Adipose tissue (tissue), 3 donors: Measurements from ENCODE around the gene LIME1. TPM values are rescaled to one million over a fixed set of nuclear protein-coding genes. Genes with fewer than 3 reads are reported as not detected.

Experiments
- H3K27ac ChIP-seq: one replicate; pipeline ENCODE4 v1.5.1; 2013; ENCODE audit warnings: low read depth, low read length
- WGBS, 3 donors: extraction: QIAGEN DNeasy Blood & Tissue Kit; methylation state at CpG; one replicate each; pipeline ENCODE4 v1.1.7; 2013; 5-methylcytosine and 5-hydroxymethylcytosine counted together
- polyA plus RNA-seq, 3 donors: library from polyadenylated mRNA; stranded (reverse); fragments of 200-250 nt; gene quantifications; one replicate each; pipeline ENCODE4 v1.2.3, GENCODE V29; 2013
- donor health status: healthy with polysubstance abuse.
- donor health status: Bipolar disorder and iron deficiency.
- donor health status: healthy.

LIME1 gene
- polyA plus RNA-seq, 3 donors, result 5.2 to 16.7 (median 10.7) TPM

GRCh38 chr20:63695424-63696305 lies 40.8 kb upstream of the LIME1 start:
- H3K27ac ChIP-seq, result no peak overlapping the region
- 79 to 82% (median 80%) methylated on average over 23 to 25 of the region's 25 CpGs for WGBS, 3 donors

GRCh38 chr20:63696306-63696627 lies 40.2 kb upstream of the LIME1 start:
- H3K27ac ChIP-seq, result no peak overlapping the region
- WGBS, 3 donors, result 14 to 28% (median 17%) methylated on average over 5 to 6 of the region's 6 CpGs

- no peak within 1 kb of the TSS for H3K27ac ChIP-seq
- WGBS, 3 donors, result 13 to 30% (median 24%) methylated on average over 44 to 52 of the region's 52 CpGs
These were observed 39.7 kb upstream of the LIME1 start, which contains the start of gene TNFRSF6B for GRCh38 chr20:63696628-63697356. Gene TNFRSF6B, plus strand, starts transcription at chr20:63696652. Its CDS starts 116 bp downstream, at chr20:63696768.

GRCh38 chr20:63697357-63697867 lies 39.1 kb upstream of the LIME1 start:
- H3K27ac ChIP-seq, result no peak overlapping the region
- WGBS, 3 donors, result 53 to 64% (median 60%) methylated on average over 7 of the region's 7 CpGs

GRCh38 chr20:63697868-63698545 lies 38.5 kb upstream of the LIME1 start:
- no peak overlapping the region for H3K27ac ChIP-seq
- 74 to 86% (median 81%) methylated on average over 40 of the region's 40 CpGs for WGBS, 3 donors

GRCh38 chr20:63698739-63699465 lies 37.6 kb upstream of the LIME1 start:
- 36 to 70% (median 36%) methylated on average over 17 to 19 of the region's 19 CpGs for WGBS, 3 donors
- H3K27ac ChIP-seq, result peak overlapping the region; percentile 53

- H3K27ac ChIP-seq, result peak overlapping the region; percentile 53
- WGBS, 3 donors, result 72 to 81% (median 78%) methylated on average over 24 of the region's 24 CpGs
These were observed 36.8 kb upstream of the LIME1 start for GRCh38 chr20:63699466-63700198.

GRCh38 chr20:63700199-63701050 lies 36.0 kb upstream of the LIME1 start:
- WGBS, 3 donors, result 84 to 90% (median 88%) methylated on average over 41 to 43 of the region's 43 CpGs
- no peak overlapping the region for H3K27ac ChIP-seq

- 76 to 83% (median 83%) methylated on average over 4 to 5 of the region's 5 CpGs for WGBS, 3 donors
- no peak overlapping the region for H3K27ac ChIP-seq
These were observed 35.5 kb upstream of the LIME1 start for GRCh38 chr20:63701051-63701328.

- 79 to 86% (median 82%) methylated on average over 10 to 14 of the region's 14 CpGs for WGBS, 3 donors
- no peak overlapping the region for H3K27ac ChIP-seq
These were observed 35.0 kb upstream of the LIME1 start for GRCh38 chr20:63701329-63702035.

GRCh38 chr20:63702036-63702665 lies 34.3 kb upstream of the LIME1 start:
- 89 to 92% (median 92%) methylated on average over 16 of the region's 16 CpGs for WGBS, 3 donors
- no peak overlapping the region for H3K27ac ChIP-seq

GRCh38 chr20:63702751-63703470 lies 33.6 kb upstream of the LIME1 start:
- 59 to 77% (median 72%) methylated on average over 13 of the region's 13 CpGs for WGBS, 3 donors

GRCh38 chr20:63703471-63703975 lies 32.9 kb upstream of the LIME1 start:
- 84 to 90% (median 88%) methylated on average over 15 of the region's 15 CpGs for WGBS, 3 donors
- H3K27ac ChIP-seq, result no peak overlapping the region

More at GRCh38 chr20:63702751-63703470, 33.6 kb upstream of the LIME1 start:
- no peak overlapping the region for H3K27ac ChIP-seq

GRCh38 chr20:63703976-63704748 lies 32.3 kb upstream of the LIME1 start:
- WGBS, 3 donors, result 81 to 91% (median 87%) methylated on average over 11 of the region's 11 CpGs
- H3K27ac ChIP-seq, result no peak overlapping the region
